ENCODE data around the gene FBXW7. TPM values are rescaled to one million over a fixed set of nuclear protein-coding genes. Genes with fewer than 3 reads are reported as not detected.

The FBXW7 gene
- polyA plus RNA-seq, 3 donors, result 5.2 to 10.7 (median 7.1) TPM

GRCh38 chr4:152364883-152365282, 171.0 kb downstream of the FBXW7 start:
- H3K27ac ChIP-seq (ENCODE audit: low read depth, low read length), result no peak overlapping the region
- 96 to 97% (median 97%) methylated on average over 3 of the region's 3 CpGs for WGBS, 3 donors

DNA sequence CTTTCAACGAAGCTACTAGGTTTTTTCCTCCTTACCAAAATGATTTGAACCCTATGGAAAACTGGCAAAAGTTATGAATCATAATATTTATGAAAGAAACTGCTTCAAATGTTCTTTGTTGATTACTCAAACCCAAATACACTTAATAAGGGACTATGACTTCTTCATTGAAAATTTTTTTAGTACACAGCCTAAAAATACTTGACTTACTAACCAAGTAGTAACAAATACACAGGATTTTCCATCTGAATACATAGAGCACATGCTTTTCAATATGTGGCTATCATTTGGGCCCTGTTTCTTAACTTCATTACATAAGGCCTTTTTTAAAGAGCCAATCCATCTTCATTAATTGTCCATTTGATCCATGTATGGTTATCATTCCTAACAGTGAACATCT, 171.5 kb downstream of the FBXW7 start:
- 82 to 98% (median 94%) methylated on average over 1 of the region's 1 CpG for WGBS, 3 donors

GRCh38 chr4:152363904-152364303, 172.0 kb downstream of the FBXW7 start:
- no peak overlapping the region for H3K27ac ChIP-seq (ENCODE audit: low read depth, low read length)
- 89 to 97% (median 95%) methylated on average over 2 of the region's 2 CpGs for WGBS, 3 donors

More for the DNA sequence above, 171.5 kb downstream of the FBXW7 start:
- H3K27ac ChIP-seq (ENCODE audit: low read depth, low read length), result no peak overlapping the region

DNA sequence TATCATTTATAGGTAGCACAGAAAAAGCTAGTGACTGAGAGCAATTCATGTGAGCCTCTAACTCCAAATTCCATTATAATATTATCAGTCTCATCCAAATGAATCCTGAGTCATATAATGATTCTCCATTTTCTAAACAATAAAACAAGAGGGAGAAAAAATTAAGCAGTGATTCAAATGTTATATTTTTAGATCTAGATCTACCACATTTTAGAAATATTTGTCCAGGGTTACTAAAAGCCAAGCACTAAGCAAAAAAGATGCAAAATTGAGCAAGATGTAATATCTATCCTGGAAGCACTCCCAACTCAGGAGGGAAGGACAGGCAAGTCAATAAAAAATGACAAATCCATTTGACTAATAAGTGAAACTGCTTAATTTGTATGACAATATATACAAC, 172.8 kb downstream of the FBXW7 start:
- H3K27ac ChIP-seq (ENCODE audit: low read depth, low read length), result no peak overlapping the region

DNA sequence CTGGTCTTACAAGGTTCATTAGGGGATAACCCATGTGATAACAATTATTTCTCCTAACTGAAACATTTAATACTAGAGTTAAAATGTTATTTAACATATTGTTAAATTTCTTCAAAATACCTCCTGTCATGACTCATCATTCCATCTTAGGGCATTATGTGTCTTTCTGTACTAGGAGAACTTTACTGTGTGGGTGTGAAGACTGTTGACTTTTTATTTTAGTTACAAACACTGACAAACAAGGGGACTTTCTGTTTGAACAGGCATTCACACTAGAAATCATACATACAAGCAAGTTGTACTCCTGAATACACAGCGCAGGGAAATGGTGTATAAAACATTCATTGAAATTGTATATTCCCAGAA, 175.9 kb downstream of the FBXW7 start:
- no peak overlapping the region for H3K27ac ChIP-seq (ENCODE audit: low read depth, low read length)
- 78 to 100% (median 99%) methylated on average over 1 of the region's 1 CpG for WGBS, 3 donors

GRCh38 chr4:152359208-152360044, 176.5 kb downstream of the FBXW7 start:
- WGBS, 3 donors, result 87 to 91% (median 87%) methylated on average over 9 of the region's 9 CpGs
- H3K27ac ChIP-seq (ENCODE audit: low read depth, low read length), result no peak overlapping the region

DNA sequence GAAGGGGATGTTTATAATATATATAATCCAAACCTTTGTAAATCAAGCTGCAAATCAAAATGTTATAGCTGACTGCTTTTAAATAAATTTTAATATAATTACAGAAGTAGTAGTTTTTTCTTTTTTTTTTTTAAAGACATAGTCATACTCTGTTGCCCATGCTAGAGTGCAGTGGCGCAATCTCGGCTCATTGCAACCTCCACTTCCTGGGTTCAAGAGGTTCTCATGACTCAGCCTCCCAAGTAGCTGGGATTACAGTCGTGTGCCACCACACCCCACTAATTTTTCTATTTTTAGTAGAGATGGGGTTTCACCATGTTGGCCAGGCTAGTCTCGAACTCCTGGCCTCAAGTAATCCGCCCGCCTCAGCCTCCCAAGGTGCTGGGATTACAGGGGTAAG, 178.7 kb downstream of the FBXW7 start:
- H3K27ac ChIP-seq (ENCODE audit: low read depth, low read length), result no peak overlapping the region
- WGBS, 3 donors, result 76 to 96% (median 79%) methylated on average over 6 of the region's 6 CpGs

- H3K27ac ChIP-seq (ENCODE audit: low read depth, low read length), result no peak overlapping the region
- WGBS, 3 donors, result 96 to 98% (median 96%) methylated on average over 1 of the region's 1 CpG
These were observed 179.4 kb downstream of the FBXW7 start for GRCh38 chr4:152356428-152357034.

- no peak overlapping the region for H3K27ac ChIP-seq (ENCODE audit: low read depth, low read length)
- WGBS, 3 donors, result 23 to 39% (median 38%) methylated on average over 11 of the region's 11 CpGs
These were observed 183.2 kb downstream of the FBXW7 start for GRCh38 chr4:152352622-152353116.

GRCh38 chr4:152352215-152352614, 183.7 kb downstream of the FBXW7 start:
- 45 to 61% (median 49%) methylated on average over 4 of the region's 4 CpGs for WGBS, 3 donors
- no peak overlapping the region for H3K27ac ChIP-seq (ENCODE audit: low read depth, low read length)

GRCh38 chr4:152351080-152351479, 184.8 kb downstream of the FBXW7 start:
- no peak overlapping the region for H3K27ac ChIP-seq (ENCODE audit: low read depth, low read length)
- 71 to 87% (median 83%) methylated on average over 2 of the region's 2 CpGs for WGBS, 3 donors

- H3K27ac ChIP-seq (ENCODE audit: low read depth, low read length), result no peak overlapping the region
- WGBS, 3 donors, result 58 to 68% (median 64%) methylated on average over 1 of the region's 1 CpG
These were observed 187.2 kb downstream of the FBXW7 start for GRCh38 chr4:152348670-152349069.

DNA sequence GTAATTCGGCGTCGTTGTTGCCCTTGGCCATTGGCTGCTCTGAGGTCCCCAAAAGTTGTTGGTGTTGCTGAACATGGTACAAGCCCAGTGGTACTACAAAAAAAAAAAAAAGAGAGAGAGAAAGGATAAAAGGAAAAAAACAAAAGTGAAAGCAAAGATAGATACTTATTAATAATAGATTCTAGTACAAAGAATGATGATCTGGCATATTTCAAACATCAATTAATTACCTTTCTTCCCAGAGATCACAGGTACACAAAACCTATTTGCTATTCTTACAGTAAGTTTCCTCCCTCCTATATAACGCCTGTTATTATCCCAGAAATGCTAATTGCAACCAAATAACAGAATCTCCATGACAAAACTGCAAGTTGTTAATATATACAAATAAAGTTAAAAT, 188.9 kb downstream of the FBXW7 start:
- 98 to 99% (median 98%) methylated on average over 4 of the region's 4 CpGs for WGBS, 3 donors
- no peak overlapping the region for H3K27ac ChIP-seq (ENCODE audit: low read depth, low read length)

DNA sequence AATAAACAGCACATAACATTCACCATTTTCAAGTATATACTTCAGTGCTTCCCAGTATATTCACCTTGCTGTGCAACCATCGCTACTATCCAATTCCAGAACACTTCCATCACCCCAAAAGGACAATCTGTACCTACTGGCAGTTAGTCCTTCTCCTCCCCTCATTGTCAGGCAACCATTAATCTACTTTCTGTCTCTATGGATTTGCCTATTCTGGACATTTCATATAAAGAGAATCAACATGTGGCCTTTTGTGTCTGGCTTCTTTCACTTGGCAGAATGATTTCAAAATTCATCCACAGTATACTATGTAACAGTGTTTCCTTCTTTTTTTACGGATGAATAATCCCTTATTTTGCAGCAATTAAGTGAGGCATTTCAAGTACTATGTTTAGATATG, 189.4 kb downstream of the FBXW7 start:
- H3K27ac ChIP-seq (ENCODE audit: low read depth, low read length), result no peak overlapping the region
- 94 to 100% (median 94%) methylated on average over 2 of the region's 2 CpGs for WGBS, 3 donors

DNA sequence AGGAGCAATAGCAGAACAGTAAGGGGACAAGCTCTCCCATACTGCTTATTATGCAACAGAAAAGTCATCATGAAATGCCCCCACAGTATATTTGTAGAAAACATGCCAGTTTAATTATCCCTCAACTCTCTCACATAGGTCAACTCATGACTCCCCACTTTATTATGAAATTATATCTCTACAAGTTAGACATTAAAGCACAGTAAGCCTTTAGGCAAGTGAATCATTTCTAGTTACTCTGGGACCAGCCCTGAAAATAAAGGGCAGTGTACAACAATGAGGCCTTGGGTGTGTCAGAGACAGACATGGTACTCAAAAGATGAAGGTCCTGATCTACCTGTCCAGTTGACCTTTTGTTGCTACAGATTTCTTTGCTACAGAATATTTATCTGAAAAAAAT, 191.9 kb downstream of the FBXW7 start:
- H3K27ac ChIP-seq (ENCODE audit: low read depth, low read length), result no peak overlapping the region

DNA sequence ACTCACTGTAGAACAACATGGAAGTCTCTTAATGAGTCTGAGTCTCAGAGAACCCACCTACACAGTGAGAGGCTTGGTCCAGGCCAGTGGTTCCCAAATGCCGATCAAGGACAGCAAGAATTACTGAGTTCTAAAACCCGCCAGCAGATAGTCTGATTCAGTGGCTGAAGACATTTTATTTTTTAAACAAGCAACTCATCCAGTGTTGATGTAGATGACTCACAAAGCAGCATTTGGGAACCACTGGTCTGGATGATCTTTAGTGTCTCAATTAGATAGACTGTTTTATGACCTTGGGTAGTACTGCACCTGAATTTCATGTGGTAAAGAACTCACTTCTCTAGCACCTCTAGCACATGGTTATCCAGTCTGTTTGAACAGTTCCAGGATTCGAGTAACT, 193.6 kb downstream of the FBXW7 start:
- 90 to 97% (median 94%) methylated on average over 3 of the region's 3 CpGs for WGBS, 3 donors

DNA sequence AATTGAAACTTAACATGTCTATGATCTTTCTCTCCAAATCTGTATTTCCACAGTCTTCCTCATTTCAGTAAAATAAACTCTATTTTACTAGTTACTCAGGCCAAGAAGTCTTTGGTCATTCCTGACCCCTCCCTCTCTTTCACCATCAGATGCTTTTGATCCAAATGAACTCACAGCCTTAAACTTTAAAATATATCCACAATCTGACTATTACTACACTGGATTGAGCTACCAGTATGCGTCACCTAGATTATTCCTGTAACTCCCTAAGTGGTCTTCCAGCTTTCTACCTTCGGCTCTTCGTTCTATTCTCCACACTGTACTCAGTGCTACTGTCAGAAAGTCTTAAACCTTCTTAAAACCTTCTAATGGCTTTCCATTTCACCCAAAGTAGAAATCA, 195.1 kb downstream of the FBXW7 start:
- WGBS, 3 donors, result 83 to 94% (median 86%) methylated on average over 3 of the region's 3 CpGs
- H3K27ac ChIP-seq (ENCODE audit: low read depth, low read length), result no peak overlapping the region

More for the DNA sequence above, 193.6 kb downstream of the FBXW7 start:
- no peak overlapping the region for H3K27ac ChIP-seq (ENCODE audit: low read depth, low read length)

DNA sequence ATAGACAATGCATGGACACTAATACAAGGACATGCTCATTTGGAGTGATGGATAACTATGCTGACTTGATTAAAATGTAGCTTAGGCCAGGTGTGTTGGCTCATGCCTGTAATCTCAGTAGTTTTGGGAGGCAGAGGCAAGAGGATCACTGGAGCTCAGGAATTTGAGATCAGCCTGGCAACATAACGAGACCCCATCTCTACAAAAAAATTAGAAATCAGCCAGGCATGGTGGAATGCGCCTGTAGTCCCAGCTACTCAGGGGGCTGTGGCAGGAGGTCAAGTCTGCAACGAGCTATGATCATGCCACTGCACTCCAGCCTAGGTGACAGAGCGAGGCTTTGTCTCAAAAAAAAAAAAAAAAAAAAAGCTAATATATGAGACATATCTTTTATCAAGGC, 196.3 kb downstream of the FBXW7 start:
- WGBS, 3 donors, result 94 to 98% (median 96%) methylated on average over 4 of the region's 4 CpGs
- no peak overlapping the region for H3K27ac ChIP-seq (ENCODE audit: low read depth, low read length)

GRCh38 chr4:152334931-152335330, 201.0 kb downstream of the FBXW7 start:
- WGBS, 3 donors, result 55 to 64% (median 55%) methylated on average over 3 of the region's 3 CpGs
- no peak overlapping the region for H3K27ac ChIP-seq (ENCODE audit: low read depth, low read length)

- WGBS, 3 donors, result 94 to 98% (median 97%) methylated on average over 2 of the region's 2 CpGs
- no peak overlapping the region for H3K27ac ChIP-seq (ENCODE audit: low read depth, low read length)
These were observed 204.8 kb downstream of the FBXW7 start for GRCh38 chr4:152331042-152331441.
